Stimulated activated naive CD8-positive, alpha-beta T cell treated with anti-CD3 and anti-CD28 coated beads, Interleukin-15, Interleukin-2, amounts not matched to agents 100 U/mL and 50 U/mL, for 24 hours (primary cell): ENCODE measurements around the gene SYCP2L.
"Not testable (repeated sequence)": the region's sequence is repeated elsewhere in the genome, so short reads cannot be mapped to it uniquely, and the experiment has no call there.

Source experiments
- ATAC-seq: fragments of 150-1000 bp; cut with Tn5 transposase; one replicate; pipeline ENCODE4 v1.10.0; 2021
- DNase-seq: peaks from one replicate; pipeline ENCODE4 v3.0.0; 2021

The SYCP2L gene

GRCh38 chr6:10880366-10880765, 6.5 kb upstream of the SYCP2L start:
- DNase-seq (no peak), ATAC-seq (no peak)

- not testable (repeated sequence) for ATAC-seq, DNase-seq
These were observed 4.6 kb upstream of the SYCP2L start for GRCh38 chr6:10882253-10882630.

GRCh38 chr6:10882657-10883171, 4.1 kb upstream of the SYCP2L start:
- DNase-seq (no peak), ATAC-seq (no peak)

DNA sequence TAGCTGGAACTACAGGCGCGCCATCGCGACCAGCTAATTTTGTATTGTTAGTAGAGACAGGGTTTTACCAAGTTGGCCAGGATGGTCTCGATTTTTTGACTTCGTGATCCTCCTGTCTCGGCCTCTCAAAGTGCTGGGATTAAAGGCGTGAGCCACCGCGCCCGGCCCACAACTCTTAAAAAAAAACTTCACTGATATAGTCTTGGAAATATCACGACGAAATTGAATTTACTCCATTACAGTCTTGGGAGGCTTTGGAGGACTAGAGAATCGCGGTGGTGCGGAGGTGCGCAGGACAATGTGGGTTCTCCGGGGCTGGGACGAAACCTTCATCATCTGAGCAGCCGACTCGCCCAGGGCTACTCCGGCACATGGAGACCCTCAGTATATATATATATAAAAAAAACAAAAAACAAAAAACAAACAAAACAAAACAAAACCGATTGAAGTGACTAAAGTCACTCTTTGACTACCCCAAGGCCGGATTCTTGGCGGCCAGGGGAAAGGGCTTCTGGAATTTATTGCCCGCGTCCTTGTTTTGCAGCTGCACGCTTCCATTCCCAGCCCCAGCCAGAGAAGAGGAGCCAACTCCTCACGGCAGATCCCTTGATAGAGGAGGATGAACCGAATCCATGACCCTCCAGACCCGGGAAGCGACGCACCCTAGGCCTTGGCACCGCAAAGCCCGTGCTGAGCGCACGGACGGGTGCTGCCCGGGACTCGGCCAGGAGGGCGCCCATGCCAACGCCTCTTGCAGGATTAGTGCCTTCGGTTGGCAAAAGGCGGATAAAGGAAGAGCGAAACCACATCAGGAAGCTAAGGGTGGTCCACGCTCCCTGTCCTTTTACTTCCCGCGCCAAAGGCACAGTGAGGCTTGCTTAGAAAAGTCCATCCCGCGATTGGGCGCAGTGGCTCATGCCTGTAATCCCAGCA, 3.3 kb upstream of the SYCP2L start:
- no peak for ATAC-seq
- no peak for DNase-seq

DNA sequence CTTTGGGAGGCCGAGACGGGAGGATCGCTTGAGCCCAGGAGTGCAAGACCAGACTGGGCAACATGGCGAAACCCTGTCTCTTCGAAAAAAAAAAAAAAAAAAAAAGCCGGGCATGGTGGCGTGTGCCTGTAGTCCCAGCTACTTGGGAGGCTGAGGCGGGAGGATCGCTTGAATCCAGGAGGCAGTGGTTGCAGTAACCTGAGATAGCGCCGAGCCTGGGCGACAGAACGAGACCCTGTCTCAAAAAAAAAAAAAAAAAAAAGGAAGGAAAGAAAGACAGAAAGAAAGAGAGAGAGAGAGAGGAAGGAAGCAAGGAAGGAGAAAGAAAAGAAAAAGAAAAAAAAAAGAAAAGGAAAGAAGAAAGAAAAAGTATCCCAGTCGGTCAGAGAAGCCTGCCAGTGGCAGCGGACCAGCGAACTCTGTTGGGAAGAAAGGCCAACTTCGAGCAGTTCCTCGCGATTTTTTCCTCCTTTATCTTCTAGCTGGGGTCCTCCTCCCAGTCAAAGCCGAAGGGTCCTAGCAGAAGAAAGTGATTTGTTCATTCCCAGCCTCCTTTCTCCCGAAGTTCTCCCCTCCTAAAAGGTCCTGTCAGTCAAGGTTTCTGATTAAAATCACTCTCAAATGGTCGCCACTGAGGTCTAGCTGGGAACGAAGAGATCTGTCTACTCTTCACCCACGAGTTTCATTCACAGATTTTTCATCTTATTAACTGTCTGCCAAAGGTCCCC, 2.4 kb upstream of the SYCP2L start:
- DNase-seq (no peak), ATAC-seq (no peak)

DNA sequence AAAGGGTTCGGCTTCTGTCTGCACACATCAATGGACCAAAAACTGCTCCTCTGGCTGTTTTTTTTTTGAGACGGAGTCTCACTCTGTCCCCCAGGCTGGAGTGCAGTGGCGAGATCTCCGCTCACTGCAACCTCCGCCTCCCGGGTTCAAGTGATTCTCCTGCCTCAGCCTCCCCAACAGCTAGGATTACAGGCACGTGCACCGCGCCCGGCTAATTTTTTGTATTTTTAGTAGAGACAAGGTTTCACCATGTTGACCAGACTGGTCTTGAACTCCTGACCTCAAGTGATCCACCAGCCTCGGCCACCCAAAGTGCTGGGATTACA, 524 bp upstream of the SYCP2L start:
- ATAC-seq, DNase-seq: not testable (repeated sequence)

DNA sequence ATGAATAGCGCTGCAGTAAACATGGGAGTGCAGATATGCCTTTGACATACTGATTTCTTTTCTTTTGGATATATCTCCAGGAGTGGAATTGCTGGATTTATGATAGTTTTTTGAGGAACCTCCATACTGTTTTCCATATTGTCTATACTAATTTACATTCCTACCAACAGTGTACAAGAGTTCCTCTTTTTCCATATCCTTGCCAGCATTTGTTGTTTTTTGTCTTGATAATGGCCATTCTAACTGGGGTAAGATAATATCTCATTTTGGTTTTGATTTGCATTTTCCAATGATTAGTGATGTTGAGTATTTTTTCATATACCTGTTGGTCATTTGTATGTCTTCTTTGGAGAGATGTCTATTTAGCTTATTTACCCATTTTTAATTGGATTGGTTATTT, 3.3 kb downstream of the SYCP2L start:
- no peak for DNase-seq
- no peak for ATAC-seq

- no peak for ATAC-seq
These were observed 5.1 kb downstream of the SYCP2L start for GRCh38 chr6:10891960-10892359.

GRCh38 chr6:10894958-10895357, 8.1 kb downstream of the SYCP2L start:
- no peak for ATAC-seq
- DNase-seq, result no peak

More at GRCh38 chr6:10891960-10892359, 5.1 kb downstream of the SYCP2L start:
- DNase-seq, result no peak

DNA sequence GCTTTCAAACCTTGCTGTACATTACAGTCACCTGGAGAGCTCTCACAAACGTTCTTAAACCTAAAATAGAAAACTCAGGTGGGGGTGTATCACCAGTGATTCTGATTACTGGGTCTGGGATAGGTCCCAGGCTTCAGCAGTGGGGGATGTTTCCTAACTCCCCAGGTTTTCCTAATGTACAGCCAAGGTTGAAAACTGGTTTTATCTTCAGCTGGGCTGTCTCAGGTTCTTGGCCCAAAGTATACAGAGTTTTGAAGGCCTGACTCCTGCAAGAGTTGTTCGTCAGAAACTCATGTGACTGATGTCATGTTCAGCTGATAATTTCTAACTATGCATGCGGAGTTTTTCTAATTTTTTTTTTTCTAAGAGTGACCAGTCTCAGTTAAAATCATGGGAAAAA, 9.8 kb downstream of the SYCP2L start:
- DNase-seq, result no peak
- no peak for ATAC-seq

DNA sequence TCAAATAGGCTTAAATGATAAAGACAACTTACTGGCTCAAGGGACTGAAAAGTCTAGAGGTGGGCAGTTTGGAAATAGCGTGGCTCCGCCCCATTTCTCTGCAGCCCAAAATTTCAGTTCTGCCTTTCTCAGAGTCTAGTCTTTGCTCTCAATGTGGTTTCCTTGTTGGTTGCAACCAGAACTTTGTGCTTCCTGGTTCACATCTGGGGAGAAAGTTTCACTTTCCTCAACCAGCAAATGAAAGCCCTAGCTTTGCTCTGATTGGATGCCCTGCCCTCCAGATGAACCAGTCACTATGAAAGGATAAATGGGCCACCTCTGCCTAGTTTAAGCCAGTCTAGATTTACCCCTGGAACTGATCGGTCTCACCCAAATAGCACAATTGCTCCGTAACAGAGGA, 14.9 kb downstream of the SYCP2L start:
- no peak for ATAC-seq
- DNase-seq, result no peak

DNA sequence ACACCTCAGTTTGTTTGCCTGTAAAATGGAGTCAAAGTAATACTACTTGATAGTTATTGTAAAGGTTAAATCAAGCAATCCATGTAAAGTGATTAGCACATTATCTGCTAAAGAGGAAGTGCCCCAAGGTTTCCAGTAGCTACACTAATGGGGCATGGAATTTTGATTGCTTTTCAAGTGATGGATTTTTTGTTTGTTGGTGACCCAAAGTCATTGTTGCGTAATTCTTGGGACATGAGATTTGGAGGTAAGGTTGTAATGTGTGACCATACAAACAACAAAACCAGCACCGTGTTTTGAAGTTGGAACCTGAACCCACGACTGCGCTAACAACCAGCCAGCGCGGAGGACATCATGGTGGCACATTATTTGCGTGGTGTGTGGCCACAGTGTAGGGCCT, 17.2 kb downstream of the SYCP2L start:
- no peak for DNase-seq
- no peak for ATAC-seq

DNA sequence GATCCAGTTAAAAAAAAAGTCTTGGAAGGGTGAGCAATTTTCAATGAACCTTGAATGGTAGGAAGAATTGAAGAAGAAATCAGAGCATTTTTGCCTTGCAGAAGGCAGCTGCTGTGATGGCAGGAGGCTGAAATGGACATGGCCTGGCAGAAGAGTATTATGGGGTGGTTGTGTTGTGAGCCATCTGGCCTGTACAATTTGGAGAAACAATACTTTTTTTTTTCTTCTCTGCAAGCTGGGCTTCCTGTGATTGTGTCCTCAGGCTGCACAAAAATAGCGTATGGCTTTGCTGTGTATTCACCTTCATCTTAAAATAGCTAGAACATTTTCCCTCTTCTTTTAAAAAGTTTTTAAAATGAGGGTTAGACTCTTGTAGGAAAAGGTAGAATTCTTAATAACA, 21.4 kb downstream of the SYCP2L start:
- no peak for DNase-seq
- no peak for ATAC-seq

DNA sequence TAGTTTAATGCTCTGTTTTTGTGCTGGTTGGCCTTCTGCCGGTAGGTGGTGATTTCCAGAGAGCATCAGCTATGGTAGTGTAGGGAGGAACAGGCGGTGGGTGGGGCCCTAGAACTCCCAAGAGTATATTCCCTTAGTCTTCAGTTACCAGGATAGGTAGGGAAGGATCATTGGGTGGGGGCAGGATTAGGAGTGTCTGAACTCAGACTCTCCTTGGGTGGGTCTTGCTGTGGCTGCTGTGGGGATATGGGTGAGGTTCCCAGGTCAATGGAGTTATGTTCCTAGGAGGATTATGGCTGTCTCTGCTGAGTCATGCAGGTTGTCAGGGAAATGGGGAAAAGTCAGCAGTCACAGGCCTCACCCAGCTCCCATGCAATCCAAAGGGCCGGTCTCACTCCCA, 32.7 kb downstream of the SYCP2L start:
- ATAC-seq, result not testable (repeated sequence)

GRCh38 chr6:10933126-10933525, 46.3 kb downstream of the SYCP2L start:
- no peak for ATAC-seq
- DNase-seq, result no peak

More for the DNA sequence above, 32.7 kb downstream of the SYCP2L start:
- not testable (repeated sequence) for DNase-seq

DNA sequence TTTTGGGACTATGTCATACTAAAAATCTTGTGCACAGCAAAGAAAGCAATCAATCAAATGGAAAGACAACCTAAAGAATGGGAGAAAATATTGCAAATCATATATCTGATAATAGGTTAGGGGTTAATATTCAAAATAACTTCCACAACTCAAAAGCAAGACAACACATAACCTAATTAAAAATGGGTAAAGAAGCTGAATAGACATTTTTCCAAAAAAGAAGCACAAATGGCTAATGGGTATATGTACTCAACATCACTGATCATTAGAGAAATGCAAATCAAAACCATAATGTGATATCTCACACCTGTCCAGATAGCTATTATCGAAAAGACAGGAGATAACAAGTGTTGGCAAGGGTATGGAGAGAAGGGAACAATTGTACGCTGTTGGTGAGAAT, 53.0 kb downstream of the SYCP2L start:
- DNase-seq (no peak), ATAC-seq (no peak)

DNA sequence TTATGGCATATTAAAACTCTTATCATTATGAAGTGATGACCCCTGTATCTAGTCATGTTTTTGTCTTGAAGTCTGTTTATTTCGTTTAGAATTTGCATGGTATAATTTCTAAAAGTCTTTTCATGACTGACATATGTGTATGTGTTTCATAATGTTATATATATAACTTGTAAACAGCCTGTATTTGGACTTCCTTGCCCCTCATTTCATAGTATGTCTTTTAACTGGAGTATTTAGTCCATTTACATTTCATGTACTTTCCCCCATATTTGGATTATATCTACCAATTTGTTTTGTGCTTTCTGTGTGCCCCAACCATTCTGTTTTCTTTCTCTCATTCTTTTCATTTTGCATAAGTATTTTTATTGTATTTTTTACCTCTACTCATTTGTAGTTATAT, 59.0 kb downstream of the SYCP2L start:
- ATAC-seq (no peak), DNase-seq (no peak)

GRCh38 chr6:10947966-10948365, 61.1 kb downstream of the SYCP2L start:
- DNase-seq (no peak), ATAC-seq (no peak)

DNA sequence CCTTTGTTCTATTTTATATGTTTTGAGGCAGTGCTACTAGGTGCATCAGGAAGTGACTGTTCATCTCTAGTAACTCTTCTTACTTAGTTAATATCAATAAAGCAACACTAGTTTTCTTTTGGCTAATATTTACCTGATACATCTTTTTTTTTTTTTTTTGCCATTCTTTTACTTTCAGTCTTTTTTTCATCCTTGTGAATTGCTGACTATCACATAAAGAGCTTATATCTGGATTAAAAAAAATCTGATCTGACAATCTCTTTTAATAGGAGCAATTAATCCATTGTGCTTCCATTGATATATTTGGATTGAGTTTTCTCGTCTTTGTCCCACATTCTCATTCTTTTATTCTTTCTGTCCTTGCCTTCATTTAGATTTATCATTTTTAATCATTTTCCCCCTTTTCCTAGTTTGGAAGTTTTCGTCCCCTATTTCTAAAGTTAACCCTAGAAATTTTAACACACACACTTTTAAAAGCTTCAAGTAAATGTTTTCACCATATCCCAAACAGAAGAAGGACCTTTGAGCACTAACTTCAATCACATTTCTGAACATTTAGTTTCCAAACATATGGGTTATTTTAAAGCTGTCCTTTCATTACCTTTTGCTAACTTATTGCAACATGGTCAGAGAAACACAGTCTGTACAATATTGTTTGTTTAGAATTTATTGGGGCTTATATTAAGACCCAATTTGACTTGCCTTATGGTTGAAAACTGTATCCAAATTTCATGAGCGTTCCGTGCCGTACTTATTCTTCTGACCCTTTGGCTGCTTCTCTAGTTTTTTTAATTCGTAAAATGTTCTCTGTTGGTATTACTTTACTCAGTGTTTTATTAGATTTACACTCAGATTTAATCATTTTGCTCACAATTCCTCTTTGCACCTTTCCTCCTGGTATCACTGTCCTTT, 63.0 kb downstream of the SYCP2L start:
- ATAC-seq (no peak), DNase-seq (no peak)

DNA sequence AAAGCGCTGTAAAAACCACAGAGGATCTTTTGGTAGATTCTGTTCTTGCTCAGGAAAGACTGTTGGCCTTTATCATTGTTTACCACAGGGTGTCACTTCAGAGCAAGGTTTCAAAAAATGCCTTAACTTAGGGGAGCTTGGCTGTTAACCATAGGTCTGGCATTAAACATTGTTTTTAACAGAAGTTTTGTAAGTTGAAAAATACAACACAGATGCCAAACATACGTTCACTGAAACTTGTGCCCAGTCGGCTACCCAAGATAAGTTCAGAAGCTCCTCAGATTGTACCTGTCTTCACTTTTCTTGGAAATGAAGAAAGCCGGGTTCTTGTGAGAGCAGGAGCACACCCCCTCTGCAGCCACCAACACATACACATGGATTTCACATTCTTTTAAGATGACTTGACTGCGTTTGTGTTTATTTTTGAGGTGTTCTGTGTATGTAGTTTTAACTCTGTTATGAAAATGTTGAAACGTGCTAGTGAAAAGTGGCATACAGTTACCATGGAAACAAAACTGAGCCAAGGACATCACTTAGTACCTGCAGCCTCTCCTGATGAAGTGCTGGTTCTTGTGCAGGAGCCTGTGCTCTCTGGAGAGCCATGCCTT, 64.9 kb downstream of the SYCP2L start:
- DNase-seq (no peak), ATAC-seq (no peak)

DNA sequence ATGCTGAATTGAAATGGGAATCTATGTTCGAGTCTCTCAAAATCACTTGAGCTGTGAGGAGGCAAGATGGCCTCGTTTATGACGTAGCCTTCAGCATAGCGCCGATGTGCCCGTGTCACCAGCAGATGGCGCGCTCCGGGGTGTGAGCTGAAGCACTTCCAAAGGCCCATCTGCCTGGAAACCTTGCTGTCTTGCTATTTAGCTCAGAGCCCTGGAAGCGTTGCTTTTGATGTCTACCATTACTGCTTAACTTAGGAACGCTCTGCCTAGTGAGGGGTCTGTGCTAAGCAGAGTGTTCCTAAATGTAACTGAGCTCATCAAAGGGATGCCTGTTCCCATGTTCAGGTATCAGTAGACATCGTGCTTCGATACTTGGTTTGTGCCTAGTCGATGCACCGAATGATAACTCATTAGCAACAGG, 67.7 kb downstream of the SYCP2L start:
- ATAC-seq, result peak; percentile 76
- DNase-seq, result peak; percentile 84

GRCh38 chr6:10956776-10957175, 69.9 kb downstream of the SYCP2L start:
- DNase-seq, result no peak
- no peak for ATAC-seq
